Suprapubic skin (tissue), 4 donors: ENCODE data around the gene CUL7.

ENCODE experiments used
- CTCF ChIP-seq, 2 donors: fragments of 200-600 bp in 1 of 2; fragments of 450-650 bp in 1 of 2; sonication (generic) in 1 of 2; IDR thresholded peaks; one replicate each; pipeline ENCODE4 v1.5.1; 2016 to 2019; ENCODE audit warnings: antibody characterized with exemption in 2 of 2, mild to moderate bottlenecking in 1 of 2, moderate library complexity in 1 of 2
- EP300 ChIP-seq: sonication (generic); formaldehyde crosslinking; IDR thresholded peaks from one replicate; pipeline ENCODE4 v1.6.1; 2017; ENCODE audit warnings: antibody characterized with exemption
- POLR2AphosphoS5 ChIP-seq, 3 donors: sonication (generic); formaldehyde crosslinking; IDR thresholded peaks; one replicate each; pipeline ENCODE4 v1.6.1; 2017; ENCODE audit warnings: antibody characterized with exemption in 3 of 3

- TF ChIP-seq CTCF (IDR thresholded peaks at IDR 0.05): no peak
- no peak for TF ChIP-seq POLR2AphosphoS5 (IDR thresholded peaks at IDR 0.05)
- no peak for TF ChIP-seq EP300
These were observed 9.2 kb upstream of the CUL7 start for GRCh38 chr6:43062818-43063217.
